Measurements from ENCODE around the gene CLIC2.

DNA sequence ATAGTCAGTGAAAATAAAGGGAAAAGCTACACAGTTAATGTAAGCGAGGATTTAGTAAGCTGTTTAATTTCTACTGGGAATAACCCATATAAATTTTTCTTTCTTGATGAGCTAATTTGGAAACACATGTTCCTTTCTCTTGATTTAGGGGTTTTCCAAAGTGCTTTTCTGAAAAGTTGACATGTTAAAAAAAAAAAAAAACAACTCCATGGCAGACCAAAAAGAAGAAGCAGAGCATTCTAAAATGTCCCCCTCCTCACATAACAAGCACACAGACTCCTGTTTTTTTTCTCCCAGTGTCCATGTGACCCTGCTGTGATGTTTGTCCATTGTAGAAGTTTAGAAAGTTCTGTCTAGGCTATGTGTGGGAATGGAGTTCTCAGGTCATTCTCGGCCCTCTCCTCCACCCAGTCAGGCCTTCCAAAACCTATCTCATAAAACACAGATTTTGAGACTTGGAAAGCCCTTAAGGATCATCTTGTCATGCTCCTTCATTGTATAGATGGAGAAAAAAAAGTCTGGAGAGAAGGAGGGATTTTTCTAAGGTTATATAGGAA, 792 bp downstream of the CLIC2 start:
- no peak for TF ChIP-seq CTCF (IDR thresholded peaks at IDR 0.05)
- no peak for TF ChIP-seq POLR2A (IDR thresholded peaks at IDR 0.05)

Measured in uterus (tissue), 2 donors.